HG03159 (cell line): ENCODE results near the gene TECPR2.

Experiments used
- ATAC-seq: cut with Tn5 transposase; IDR thresholded peaks from one replicate; pipeline ENCODE4 v1.9.1; 2021; ENCODE audit warnings: mild to moderate bottlenecking, moderate library complexity; ENCODE audit not compliant: unreplicated experiment

The TECPR2 gene

DNA sequence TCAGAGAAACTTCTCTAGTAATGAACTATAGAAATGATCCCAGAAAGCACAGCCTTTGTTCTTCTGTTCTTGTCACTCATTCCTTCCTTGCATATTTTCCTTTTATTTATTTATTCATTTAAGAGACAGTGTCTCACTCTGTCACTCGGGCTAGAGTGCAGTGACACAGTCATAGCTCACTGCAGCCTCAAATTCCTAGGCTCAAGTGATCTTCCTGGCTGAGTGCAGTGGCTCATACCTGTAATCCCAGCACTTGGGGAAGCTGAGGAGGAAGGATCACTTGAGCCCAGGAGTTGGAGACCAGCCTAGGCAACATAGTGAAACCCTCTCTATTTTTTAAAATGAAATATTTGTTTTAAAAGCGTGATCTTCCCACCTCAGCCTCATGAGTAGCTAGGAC is 11.5 kb downstream of the TECPR2 start:
- no peak for ATAC-seq

DNA sequence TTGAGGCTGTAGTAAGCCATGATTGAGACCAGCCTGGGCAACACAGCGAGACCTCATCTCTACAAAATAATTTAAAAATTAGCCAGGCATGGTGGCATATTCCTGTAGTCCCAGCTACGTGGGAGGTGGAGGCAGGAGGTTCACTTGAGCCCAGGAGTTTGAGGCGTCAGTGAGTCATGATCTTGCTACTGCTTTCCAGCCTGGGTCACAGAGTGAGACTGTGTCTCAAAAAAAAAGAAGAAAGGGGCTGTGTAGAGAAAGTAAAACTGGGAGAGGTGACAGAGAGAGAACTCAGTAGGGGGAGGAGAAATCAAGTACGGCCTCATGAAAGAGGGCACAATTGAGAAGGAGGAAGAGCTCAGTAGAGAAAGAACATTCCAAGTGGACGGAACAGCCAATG is 12.4 kb downstream of the TECPR2 start:
- ATAC-seq, result no peak

DNA sequence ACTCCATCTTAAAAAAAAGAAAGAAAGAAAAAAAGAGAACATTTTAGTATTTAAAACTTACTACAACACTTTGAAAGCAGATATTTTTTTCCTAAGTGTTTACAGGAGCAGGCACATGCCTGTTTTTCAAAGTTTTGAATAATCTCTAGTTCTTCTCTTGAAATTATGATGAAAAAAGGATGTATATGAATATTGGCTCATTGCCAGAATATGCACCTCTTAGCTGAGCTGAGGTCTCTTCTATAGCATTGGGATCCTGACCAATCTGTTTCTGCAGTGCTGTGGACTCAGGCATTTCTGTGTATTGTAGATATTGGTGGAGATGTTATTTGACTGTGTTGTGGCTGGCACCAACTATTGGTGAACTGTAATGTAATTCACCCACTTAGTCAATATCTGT is 15.0 kb downstream of the TECPR2 start:
- ATAC-seq, result no peak

DNA sequence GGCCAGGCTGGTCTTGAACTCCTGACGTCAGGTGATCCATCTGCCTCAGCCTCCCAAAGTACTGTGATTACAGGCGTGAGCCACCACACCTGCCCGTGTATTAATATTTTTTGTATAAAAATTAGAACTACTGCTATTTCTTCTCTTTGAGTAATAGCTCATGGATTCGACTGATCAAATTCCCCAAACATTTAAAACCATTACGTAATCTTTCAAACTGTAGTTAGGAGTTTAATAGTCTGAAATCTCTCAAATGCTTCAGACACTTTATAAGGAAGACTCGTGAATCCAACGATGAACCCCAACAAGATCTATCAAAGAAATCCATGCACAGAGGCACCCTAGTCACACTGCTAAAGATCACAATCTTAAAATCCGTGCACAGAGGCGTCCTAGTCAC is 16.1 kb downstream of the TECPR2 start:
- ATAC-seq, result no peak

DNA sequence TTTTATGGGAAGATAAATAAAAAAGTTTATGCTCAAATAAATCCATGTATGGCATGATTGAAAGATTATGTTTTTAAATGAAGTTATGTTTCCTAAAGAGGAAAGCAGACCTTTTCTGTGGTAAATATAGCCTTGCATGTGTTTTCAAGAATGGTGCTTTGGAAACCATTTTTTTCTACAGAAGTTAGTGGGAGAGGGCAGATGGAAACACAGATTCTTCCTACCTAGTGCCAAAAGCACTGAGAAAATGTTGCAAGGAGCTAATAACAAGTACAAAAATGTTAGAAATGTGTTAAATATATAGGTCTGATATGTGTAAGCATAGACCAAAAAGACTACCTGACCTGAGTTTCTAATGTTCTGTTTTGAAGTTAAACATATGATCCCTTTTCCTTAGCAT is 24.3 kb downstream of the TECPR2 start:
- no peak for ATAC-seq

DNA sequence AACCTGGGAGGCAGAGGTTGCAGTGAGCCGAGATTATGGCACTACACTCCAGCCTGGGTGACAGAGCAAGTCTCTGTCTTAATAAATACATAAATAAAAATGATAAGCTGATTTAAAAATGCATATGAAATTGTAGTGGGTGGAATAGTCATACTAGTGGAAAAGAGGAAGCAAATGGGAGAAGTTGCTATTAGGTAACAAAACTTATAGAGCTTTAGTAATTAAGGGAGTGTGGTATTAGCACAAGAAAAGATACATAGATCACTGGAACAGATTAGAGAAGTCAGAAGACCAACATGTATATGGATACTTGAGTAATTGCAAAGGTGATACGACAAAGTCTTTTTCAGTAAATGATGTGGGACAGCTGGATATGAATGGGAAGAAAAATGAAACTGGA is 26.5 kb downstream of the TECPR2 start:
- ATAC-seq, result no peak

DNA sequence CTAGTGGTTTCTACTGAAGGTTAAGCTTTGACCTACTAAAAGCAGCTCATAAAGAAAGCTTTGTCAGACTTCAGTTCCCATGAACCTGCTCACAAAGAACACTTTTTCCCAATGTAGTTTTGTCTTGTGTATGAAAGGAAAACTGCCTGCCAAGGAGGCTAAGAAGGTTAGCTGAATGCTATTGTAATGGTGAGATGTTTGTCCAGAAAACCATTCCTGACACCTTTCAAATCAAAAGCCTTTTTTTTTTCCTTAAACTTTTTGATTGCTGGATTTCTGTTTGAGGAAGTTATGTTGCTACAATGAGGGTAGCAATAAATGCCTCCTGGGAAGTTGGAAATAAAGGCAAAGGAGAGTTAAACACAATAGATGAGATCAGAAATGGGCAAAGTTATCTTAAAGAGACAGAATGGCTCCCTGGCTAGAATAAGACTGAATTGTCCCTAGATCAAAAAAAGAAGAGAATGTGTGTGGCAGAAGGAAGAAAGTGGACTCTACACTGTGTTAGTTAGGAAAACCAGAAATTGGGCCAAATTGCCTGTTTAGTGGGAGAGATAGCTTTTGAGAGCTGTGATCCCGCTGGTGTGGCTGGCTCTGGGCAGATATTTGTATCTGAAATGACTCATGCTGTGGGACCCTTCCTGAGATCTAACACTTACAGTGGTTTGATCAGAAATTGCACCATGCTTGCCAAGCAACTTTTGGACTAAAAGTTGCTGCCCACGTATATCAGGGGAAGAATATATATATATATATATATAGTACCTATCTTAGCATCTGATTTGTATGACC is 27.5 kb downstream of the TECPR2 start:
- ATAC-seq, result no peak

DNA sequence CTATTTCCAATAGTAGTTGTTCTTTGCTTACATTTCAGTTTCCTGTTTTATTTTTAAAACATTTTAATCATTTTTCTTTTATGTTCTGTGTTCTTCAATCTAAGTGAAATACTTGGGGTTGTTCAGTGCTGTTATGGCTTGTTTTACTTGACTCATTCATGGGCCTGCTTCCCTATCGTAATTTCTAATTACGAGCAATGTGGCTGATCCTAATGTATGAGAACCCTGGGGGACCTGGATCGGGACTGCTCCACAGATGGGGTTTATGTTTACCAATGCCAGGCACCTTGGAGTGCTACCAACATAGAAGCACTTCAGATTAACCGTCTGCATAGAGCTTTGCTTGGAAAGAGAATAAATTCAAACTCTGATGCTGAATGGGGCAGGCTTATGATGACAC is 29.8 kb downstream of the TECPR2 start:
- no peak for ATAC-seq

DNA sequence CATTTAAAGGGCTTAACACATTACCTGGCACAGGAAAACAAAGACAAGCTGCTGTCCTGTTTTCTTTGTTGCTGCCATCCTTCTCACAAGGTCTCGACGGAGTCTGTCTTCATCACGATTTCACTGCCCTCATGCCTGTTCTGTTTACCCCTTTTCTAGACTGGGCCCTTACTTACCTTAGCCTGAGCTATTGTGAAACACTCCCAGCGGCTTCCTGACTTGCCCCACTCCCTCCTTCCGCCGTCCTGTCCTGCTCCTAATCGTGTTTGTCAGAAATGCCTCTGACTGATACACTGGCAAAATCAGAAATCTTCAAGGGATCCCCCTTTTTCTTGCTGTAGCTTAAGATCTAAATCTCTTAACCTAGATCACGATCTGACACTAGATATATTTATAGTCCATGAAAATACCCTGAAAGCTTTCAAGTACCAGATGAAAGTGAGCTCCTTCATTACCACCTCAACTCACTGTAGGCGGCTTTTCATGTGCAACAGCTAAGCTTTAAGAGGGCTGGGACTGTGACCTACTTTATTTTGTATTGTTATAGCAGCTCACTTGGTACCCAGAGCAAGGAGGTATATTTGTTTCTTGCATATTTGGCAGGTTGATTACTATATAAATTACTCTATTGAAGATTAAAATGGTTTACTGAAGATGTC is 32.1 kb downstream of the TECPR2 start:
- ATAC-seq, result no peak

DNA sequence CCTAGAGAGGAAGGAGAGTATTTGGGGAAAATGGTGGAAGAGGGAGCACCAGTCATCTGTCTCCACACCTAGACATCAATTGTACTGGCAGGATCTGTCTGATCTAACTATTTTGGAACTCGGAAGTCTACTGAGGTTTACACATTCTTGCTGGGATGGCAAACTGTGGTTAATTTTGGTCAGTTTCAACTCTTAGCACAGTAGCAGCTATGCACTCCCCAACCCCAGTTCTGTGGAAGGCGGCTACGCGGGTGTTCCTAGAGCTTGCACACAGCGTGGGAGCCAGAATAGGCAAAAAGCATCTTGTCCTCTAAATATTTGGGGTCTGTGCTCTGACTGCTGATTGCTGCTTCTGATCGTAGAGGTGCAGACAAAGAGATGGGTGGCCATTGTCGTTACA is 33.8 kb downstream of the TECPR2 start:
- ATAC-seq, result no peak

DNA sequence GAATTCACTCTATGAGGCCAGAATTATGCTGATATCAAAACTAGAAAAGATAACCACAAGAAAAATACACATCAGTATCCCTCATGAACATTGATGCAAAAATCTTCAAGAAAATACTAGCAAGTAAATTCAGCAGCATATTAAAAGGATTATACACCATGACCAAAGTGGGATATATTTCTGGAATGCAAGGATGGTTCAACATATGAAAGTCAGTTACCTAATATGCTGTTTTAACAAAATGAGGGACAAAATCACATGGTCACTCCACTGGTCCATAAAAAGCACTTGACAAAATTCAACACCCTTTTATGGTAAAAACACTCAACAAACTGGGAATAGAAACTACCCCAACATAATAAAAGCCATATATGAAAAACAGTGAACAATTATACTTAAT is 40.3 kb downstream of the TECPR2 start:
- no peak for ATAC-seq

DNA sequence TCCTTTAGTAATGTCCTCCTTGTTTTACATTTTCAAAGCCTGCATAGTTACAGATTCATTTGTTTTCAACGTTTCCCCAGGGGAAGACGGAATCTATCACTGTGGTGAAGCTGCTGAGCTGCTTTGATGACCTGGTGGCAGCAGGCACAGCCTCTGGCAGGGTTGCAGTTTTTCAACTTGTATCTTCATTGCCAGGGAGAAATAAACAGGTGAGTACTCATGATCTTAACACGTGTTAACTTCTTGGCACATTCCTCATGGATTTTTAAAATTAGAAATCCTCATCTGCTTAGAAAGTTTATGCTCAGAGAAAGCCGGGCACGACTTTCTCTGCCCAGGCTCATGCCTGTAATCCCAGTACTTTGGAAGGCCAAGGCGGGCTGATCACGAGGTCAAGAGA is 44.5 kb downstream of the TECPR2 start:
- no peak for ATAC-seq

DNA sequence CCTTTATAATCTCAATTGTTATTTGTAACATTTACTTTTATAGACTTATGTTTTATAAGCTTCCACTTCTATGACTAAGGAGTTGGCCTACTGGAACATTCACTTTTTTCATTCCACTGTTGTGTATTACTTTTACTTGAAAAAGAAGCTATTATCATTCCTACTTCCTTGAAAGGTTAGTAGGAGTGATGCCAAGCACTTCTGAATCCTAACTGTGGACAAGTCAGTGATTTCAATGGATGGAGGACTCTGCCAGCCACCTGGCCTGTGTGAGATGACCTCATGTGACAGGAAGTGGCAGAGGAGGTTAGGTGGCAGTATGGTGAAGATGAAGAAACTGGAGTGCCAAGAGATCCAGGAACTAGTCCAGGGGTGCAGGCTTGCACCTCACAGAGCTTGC is 46.0 kb downstream of the TECPR2 start:
- no peak for ATAC-seq

DNA sequence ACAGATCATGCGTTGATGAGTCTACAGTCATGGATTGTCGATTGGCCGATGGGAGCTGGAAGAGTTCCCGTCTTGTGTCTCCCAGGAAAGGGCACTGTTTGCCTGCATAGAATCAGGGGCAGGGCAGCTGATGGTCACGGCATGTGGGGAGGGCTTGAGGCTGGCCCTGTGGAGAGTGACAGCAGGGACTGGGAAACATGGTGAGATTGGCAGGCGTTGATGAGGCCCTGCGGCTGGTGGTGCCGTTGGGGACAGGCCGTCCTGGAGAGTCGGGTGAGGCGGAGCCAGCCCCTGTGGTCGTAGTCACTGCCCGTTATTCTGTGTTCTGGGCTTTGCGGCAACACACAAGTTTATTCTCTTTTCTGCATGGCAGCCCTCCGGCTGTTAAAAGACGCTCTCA is 52.9 kb downstream of the TECPR2 start:
- ATAC-seq, result no peak

DNA sequence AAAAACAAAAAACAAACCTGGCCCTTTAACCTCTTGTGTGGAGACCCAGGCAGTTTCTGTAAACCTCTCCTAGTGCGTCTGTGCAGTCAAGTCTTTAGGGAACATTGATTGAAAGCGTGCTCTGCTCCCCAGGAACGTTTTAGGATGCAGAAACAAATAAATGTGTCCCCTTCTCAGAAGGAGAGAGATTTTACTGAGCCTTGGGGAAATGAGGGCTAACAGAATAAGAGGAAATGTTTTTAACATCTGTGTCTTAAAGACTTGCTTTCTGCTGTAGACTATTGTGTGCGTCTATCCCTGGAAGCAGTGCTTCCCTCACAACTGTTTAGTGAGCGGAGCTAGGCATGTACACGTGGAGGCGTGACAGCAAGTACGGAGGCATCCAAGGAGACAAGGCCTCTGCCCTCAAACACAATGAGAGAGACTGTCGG is 54.3 kb downstream of the TECPR2 start:
- ATAC-seq, result no peak

DNA sequence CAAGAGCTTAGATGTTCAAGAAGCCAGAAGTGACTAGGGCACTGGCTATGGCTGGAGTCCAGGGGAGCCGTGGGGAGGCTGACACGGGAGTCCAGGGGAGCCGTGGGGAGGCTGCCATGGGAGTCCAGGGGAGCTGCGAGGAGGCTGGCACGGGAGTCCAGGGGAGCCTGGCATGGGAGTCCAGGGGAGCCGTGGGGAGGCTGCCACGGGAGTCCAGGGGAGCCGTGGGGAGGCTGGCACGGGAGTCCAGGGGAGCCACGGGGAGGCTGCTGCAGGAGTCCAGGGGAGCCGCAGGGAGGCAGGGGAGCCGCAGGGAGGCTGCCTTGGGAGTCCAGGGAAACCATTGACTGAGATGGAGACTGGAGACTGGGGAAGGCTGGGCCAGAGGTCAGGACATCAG is 54.9 kb downstream of the TECPR2 start:
- no peak for ATAC-seq

DNA sequence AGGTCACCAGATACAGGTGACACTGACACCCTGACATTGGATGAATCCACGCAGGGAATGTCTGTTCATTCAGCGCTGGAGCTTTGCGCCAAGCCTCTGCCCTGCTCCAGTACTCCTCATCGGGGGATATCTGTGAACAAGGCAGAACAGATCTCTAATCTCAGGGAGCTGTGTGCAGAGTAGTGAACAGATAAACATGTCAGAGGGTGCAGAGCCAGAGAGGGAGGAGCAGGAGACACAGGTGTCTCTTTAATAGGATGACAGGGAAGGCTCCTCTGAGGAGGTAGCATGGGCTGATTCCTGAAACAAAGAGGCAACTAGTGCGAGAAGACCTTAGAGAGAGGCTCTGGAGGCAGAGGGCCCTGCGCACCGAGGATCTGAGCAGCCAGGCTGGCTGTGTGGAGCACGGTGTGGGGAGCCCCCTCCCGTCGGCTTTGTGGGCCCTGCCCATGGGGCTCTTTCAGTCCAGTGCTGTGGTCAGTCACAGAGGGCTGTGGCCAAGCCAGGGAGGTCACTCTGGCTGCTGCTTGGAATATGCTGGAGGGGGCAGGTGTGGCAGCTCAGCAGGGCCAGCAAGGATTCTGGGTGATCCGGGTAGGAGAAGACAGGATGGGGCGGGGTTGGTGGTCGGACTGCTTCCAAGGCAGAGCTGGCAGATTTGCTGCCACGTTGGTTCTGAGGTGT is 55.6 kb downstream of the TECPR2 start:
- ATAC-seq, result no peak

DNA sequence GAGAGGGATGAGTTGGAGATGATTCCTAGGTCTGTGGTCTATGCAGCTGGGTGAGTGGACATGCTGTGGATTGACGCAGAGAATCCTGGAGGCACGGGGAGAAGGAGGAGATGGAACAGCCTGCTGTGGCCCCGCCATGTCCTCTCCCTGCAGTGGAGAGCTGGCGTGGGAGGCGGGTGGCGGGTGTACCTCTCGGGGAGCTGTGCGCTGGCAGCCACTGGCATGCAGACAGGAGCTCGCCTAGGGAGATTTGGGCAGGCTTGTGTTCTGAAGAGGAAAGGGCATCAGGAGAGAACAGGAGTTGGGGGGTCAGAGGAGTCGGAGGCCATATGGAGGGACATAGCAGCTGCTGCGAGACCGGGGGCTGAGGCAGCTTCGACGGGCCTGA is 56.1 kb downstream of the TECPR2 start:
- ATAC-seq, result no peak

DNA sequence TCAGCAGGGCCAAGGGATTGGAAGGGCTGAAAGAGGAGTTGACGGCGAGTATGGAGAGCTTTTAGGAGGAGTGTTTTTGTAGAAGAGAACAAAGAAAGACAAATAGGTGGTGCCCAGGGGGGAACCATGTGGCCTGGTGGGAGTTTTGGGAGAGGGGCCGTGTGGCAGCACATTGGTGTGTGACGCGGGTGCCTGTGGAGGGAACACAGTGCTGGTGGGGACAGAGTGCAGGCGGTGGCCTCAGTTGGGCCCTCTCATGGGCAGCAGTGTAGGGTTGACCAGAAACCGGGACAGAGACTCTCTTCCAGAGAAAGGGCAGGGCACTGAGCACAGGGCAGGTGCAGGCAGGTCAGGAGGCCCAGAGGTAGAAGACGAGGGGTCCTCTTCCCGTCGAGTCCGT is 56.5 kb downstream of the TECPR2 start:
- ATAC-seq, result no peak

DNA sequence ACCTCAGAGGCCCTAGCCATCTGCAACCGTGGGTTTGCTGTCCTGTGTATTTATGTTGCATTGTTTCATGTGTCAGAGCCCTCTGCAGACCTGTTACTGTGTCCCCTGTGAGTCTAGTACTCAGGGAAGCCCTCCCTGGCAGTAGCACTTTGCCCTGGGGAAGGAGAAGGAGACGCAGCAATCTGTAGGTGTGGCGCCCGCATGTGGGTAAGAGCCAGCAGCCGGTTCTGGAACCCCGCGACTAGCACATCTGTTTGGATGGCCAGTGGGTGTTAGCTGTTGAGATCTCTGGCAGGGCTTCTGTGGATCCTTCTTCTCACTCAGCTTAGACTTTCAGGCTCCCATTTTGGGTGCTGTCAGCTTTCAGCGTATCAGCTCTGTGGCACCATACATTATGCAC is 57.0 kb downstream of the TECPR2 start:
- ATAC-seq, result no peak

DNA sequence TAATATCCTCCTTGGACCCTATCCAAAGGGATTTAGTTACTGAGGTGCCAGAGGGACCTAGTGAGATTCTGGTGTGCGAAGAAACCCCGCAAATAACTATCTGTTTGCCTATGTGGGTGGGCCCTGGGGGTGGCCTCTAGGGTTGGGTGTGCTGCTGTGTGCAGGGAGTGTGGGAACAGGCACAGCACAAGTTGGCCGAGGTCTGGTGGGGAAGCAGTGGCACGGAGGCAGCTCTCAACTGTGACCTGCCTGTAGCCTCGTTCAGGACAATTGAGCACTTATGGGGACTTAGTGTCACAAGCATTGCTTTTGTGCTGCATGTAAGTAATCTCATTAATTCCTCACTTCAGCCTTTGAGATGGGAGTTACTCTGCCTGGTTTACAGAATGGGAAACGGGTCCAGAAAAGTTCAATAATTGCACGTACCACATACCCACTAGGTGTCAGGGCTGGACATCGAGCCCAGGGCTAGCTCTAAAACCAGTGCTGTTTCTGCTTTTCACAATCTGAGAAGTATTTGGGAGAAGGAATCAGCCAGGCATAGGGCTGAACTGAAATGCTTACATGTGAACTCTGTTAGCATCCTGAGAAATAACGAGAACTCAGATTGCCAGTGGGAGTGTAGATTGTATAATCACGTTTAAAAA is 58.8 kb downstream of the TECPR2 start:
- no peak for ATAC-seq

DNA sequence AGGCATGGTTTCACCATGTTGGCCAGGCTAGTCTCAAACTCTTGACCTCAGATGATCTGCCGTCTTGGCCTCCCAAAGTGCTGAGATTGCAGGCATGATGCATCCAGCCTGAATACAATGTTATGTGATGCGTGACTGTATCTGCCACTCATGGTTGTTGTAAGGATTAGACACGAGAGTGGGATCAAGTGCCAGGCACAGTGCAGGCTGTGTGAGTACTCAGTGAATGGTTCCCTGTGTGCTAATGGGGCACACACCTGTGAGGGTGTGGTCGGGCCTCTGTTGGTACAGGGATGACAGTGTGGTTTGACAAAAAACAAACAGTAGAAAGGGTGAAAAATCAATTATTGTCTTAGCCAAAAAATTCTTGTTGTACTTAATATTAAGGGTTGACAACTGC is 61.8 kb downstream of the TECPR2 start:
- ATAC-seq, result no peak
